HEK293 (cell line): ENCODE measurements around the gene ABCB9.

ENCODE experiments used
- CTCF ChIA-PET: fragments of 350-600 bp; formaldehyde crosslinking; extraction: SDS; loops from one replicate; lab custom pipeline; 2021; ENCODE audit warnings: antibody characterized with exemption; lab: Yijun Ruan, JAX
- POLR2A ChIA-PET: fragments of 300-600 bp; formaldehyde crosslinking; extraction: SDS; loops from one replicate; lab custom pipeline; 2020; ENCODE audit warnings: antibody characterized with exemption, inconsistent platforms; lab: Yijun Ruan, JAX
- H3K27ac ChIP-seq: fragments of 200-500 bp; sonication (Bioruptor generic); 2 replicates; pipeline ENCODE4 v1.5.1; 2014; ENCODE audit warnings: low read depth, low read length, control low read depth, inconsistent platforms; ENCODE audit errors: extremely low read depth
- H3K36me3 ChIP-seq, 2 experiments: fragments of 200-500 bp in 1 of 2; sonication (Bioruptor generic) in 1 of 2; 1 replicate in 1 of 2; 2 replicates in 1 of 2; pipeline ENCODE4 v1.5.1; 2014 to 2017; ENCODE audit warnings: inconsistent platforms in 2 of 2, low read length in 2 of 2; ENCODE audit not compliant: control insufficient read depth in 2 of 2, insufficient read depth in 1 of 2
- H3K4me1 ChIP-seq: fragments of 200-500 bp; sonication (Bioruptor generic); 2 replicates; pipeline ENCODE4 v1.5.1; 2014; ENCODE audit warnings: mild to moderate bottlenecking, low read length, inconsistent platforms; ENCODE audit not compliant: control insufficient read depth, insufficient read depth
- H3K4me3 ChIP-seq: 2 replicates; pipeline ENCODE4 v1.5.1; 2011; ENCODE audit warnings: low read depth, mild to moderate bottlenecking, control low read depth, low read length, moderate library complexity
- H3K9me3 ChIP-seq: fragments of 200-500 bp; sonication (Bioruptor generic); 2 replicates; pipeline ENCODE4 v1.5.1; 2014; ENCODE audit warnings: low read depth, low read length, inconsistent platforms; ENCODE audit not compliant: control insufficient read depth, insufficient read depth
- EGR2 ChIP-seq: fragments of 450-650 bp; formaldehyde crosslinking; IDR thresholded peaks from 2 replicates; pipeline ENCODE4 v1.5.1; 2016; ENCODE audit warnings: low read depth, missing biosample characterization, missing genetic modification characterization
- HOXD13 ChIP-seq: sonication (generic); formaldehyde crosslinking; IDR thresholded peaks from 2 replicates; pipeline ENCODE4 v1.8.0; 2022; ENCODE audit warnings: missing genetic modification reagents, borderline replicate concordance
- PATZ1 ChIP-seq: fragments of 450-650 bp; formaldehyde crosslinking; IDR thresholded peaks from 2 replicates; pipeline ENCODE4 v1.5.1; 2016; ENCODE audit warnings: missing biosample characterization, missing genetic modification characterization
- WT1 ChIP-seq: fragments of 450-650 bp; formaldehyde crosslinking; IDR thresholded peaks from 2 replicates; pipeline ENCODE4 v1.5.1; 2016; ENCODE audit warnings: missing biosample characterization, missing genetic modification characterization
- ZBTB1 ChIP-seq: fragments of 450-650 bp; formaldehyde crosslinking; IDR thresholded peaks from 2 replicates; pipeline ENCODE4 v1.5.1; 2016; ENCODE audit warnings: missing biosample characterization, missing genetic modification characterization
- ZBTB17 ChIP-seq: fragments of 450-650 bp; formaldehyde crosslinking; IDR thresholded peaks from 2 replicates; pipeline ENCODE4 v1.5.1; 2016; ENCODE audit warnings: missing biosample characterization, missing genetic modification characterization
- ZFP41 ChIP-seq: fragments of 450-650 bp; formaldehyde crosslinking; IDR thresholded peaks from 2 replicates; pipeline ENCODE4 v1.5.1; 2016; ENCODE audit warnings: missing biosample characterization, missing genetic modification characterization, borderline replicate concordance
- ZFP69B ChIP-seq: fragments of 450-650 bp; formaldehyde crosslinking; IDR thresholded peaks from 2 replicates; pipeline ENCODE4 v1.5.1; 2016; ENCODE audit warnings: missing biosample characterization, missing genetic modification characterization
- ZNF221 ChIP-seq: fragments of 450-650 bp; formaldehyde crosslinking; IDR thresholded peaks from 2 replicates; pipeline ENCODE4 v1.5.1; 2017; ENCODE audit warnings: missing biosample characterization, missing genetic modification characterization, borderline replicate concordance
- ZNF324 ChIP-seq: fragments of 450-650 bp; formaldehyde crosslinking; IDR thresholded peaks from 2 replicates; pipeline ENCODE4 v1.5.1; 2016; ENCODE audit warnings: missing biosample characterization, missing genetic modification characterization
- ZNF514 ChIP-seq: fragments of 450-650 bp; formaldehyde crosslinking; IDR thresholded peaks from 2 replicates; pipeline ENCODE4 v1.5.1; 2016; ENCODE audit warnings: missing biosample characterization, missing genetic modification characterization
- ZNF518A ChIP-seq: fragments of 450-650 bp; formaldehyde crosslinking; conservative IDR thresholded peaks from 2 replicates; pipeline ENCODE4 v1.5.1; 2016; ENCODE audit warnings: low read depth, missing biosample characterization, missing genetic modification characterization
- ZNF558 ChIP-seq: fragments of 450-650 bp; formaldehyde crosslinking; IDR thresholded peaks from 2 replicates; pipeline ENCODE4 v1.5.1; 2016; ENCODE audit warnings: missing biosample characterization, missing genetic modification characterization
- ZNF561 ChIP-seq: fragments of 450-650 bp; IDR thresholded peaks from 2 replicates; pipeline ENCODE4 v1.5.1; 2018; ENCODE audit warnings: missing biosample characterization, missing genetic modification characterization, borderline replicate concordance
- ZNF610 ChIP-seq: fragments of 450-650 bp; formaldehyde crosslinking; IDR thresholded peaks from 2 replicates; pipeline ENCODE4 v1.5.1; 2016; ENCODE audit warnings: missing biosample characterization, missing genetic modification characterization, borderline replicate concordance
- ZNF626 ChIP-seq: fragments of 450-650 bp; sonication (Bioruptor Pico); formaldehyde crosslinking; IDR thresholded peaks from 2 replicates; pipeline ENCODE4 v1.5.1; 2018; ENCODE audit warnings: missing biosample characterization, missing genetic modification characterization, inconsistent platforms
- TF ChIP-seq, protein P1 (sequence below): fragments of 450-650 bp; formaldehyde crosslinking; IDR thresholded peaks from 2 replicates; pipeline ENCODE4 v1.5.1; 2016; ENCODE audit warnings: missing biosample characterization, missing genetic modification characterization
- TF ChIP-seq, protein P2 (sequence below): fragments of 450-650 bp; formaldehyde crosslinking; IDR thresholded peaks from 2 replicates; pipeline ENCODE4 v1.5.1; 2017; ENCODE audit warnings: missing biosample characterization, missing genetic modification characterization

ABCB9 gene

DNA sequence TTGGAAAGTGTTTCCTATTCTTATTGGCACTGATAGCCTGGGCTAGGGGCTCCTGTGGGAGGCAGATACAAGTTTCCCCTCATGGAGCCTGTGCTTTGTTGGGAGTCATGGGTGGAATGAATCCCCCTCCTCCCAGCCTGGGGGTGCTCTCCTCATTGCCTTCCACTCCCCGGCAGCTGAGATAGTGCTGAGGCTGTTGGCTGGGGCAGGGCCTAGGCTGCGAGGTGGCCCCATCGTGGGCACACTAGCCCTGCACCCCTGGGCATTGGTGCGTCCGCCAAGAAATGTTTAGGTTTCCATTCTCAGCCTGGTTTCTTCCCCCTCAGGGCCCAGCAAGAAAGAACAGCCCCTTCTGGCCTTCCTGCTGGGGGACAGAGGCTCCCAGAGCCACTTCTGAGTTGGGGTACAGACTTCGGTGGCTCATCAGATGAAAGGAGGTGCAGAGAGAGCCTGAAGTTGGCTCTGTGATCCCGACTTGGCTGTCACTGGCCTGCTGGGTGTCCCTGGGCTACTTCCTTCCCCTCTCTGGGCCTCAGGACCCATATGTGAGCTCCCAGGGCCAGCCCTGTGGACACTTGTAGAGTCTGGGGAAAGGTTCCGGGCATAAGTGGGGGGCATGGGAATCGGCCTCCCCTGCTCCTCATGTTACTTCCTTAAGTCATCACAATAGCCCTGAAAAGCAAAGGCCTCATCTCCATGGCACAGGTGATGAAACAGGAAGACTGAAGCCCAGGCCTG lies 11.6 kb upstream of the ABCB9 start:
- CTCF ChIA-PET: no interaction called here
- Histone ChIP-seq H3K27ac (no peak overlapping the region), H3K36me3 (peaks cover 0 to 42% of the 10 kb centered on the region in 2 experiments; a peak in 2 of 3 replicates), H3K4me3 (no peak overlapping the region), H3K9me3 (no peaks in the 10 kb centered on the region)
- no peak for TF ChIP-seq EGR2 (tag by site-specific recombination)
- no peak for TF ChIP-seq ZBTB1 (tag by site-specific recombination)
- TF ChIP-seq ZFP69B: no peak
- no peak for TF ChIP-seq ZNF626
- TF ChIP-seq ZNF610: no peak
- TF ChIP-seq, protein P1, sequence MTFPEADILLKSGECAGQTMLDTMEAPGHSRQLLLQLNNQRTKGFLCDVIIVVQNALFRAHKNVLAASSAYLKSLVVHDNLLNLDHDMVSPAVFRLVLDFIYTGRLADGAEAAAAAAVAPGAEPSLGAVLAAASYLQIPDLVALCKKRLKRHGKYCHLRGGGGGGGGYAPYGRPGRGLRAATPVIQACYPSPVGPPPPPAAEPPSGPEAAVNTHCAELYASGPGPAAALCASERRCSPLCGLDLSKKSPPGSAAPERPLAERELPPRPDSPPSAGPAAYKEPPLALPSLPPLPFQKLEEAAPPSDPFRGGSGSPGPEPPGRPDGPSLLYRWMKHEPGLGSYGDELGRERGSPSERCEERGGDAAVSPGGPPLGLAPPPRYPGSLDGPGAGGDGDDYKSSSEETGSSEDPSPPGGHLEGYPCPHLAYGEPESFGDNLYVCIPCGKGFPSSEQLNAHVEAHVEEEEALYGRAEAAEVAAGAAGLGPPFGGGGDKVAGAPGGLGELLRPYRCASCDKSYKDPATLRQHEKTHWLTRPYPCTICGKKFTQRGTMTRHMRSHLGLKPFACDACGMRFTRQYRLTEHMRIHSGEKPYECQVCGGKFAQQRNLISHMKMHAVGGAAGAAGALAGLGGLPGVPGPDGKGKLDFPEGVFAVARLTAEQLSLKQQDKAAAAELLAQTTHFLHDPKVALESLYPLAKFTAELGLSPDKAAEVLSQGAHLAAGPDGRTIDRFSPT (tag by site-specific recombination): no peak
- no peak for TF ChIP-seq ZNF558 (tag by site-specific recombination)
- no peak for TF ChIP-seq ZNF518A (tag by site-specific recombination)
- no peak for TF ChIP-seq ZFP41 (tag by site-specific recombination)
- TF ChIP-seq ZNF561 (tag by site-specific recombination): no peak
- TF ChIP-seq, protein P2, sequence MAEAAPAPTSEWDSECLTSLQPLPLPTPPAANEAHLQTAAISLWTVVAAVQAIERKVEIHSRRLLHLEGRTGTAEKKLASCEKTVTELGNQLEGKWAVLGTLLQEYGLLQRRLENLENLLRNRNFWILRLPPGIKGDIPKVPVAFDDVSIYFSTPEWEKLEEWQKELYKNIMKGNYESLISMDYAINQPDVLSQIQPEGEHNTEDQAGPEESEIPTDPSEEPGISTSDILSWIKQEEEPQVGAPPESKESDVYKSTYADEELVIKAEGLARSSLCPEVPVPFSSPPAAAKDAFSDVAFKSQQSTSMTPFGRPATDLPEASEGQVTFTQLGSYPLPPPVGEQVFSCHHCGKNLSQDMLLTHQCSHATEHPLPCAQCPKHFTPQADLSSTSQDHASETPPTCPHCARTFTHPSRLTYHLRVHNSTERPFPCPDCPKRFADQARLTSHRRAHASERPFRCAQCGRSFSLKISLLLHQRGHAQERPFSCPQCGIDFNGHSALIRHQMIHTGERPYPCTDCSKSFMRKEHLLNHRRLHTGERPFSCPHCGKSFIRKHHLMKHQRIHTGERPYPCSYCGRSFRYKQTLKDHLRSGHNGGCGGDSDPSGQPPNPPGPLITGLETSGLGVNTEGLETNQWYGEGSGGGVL: no peak
- no peak for TF ChIP-seq ZNF514
- no peak for TF ChIP-seq ZNF221
- TF ChIP-seq HOXD13 (CRISPR knock-in tag): no peak
- TF ChIP-seq PATZ1 (tag by site-specific recombination): no peak
- TF ChIP-seq ZBTB17 (tag by site-specific recombination): no peak
- TF ChIP-seq WT1 (tag by site-specific recombination): no peak
- TF ChIP-seq ZNF324: no peak
- TF ChIP-seq, all 188 proteins: peak for 0
- peaks cover 15% of the 10 kb centered on the region for H3K4me1 ChIP-seq
- POLR2A ChIA-PET: no interaction called here
